HUDEP-2 (cell line): ENCODE measurements around the gene MNAT1.

Experiments used
- DNase-seq, 76 experiments: peaks; one replicate each; lab custom pipeline; 2025; ENCODE audit not compliant: unreplicated experiment in 76 of 76; lab: John Stamatoyannopoulos, UW

Gene MNAT1

GRCh38 chr14:60956632-60957031 is 222.1 kb downstream of the MNAT1 start:
- DNase-seq, result no peak

GRCh38 chr14:60958146-60958545 is 223.6 kb downstream of the MNAT1 start:
- no peak for DNase-seq

- no peak for DNase-seq
Observed at GRCh38 chr14:60963761-60964160, 229.2 kb downstream of the MNAT1 start.

GRCh38 chr14:60964904-60965303 is 230.3 kb downstream of the MNAT1 start:
- DNase-seq, result no peak

GRCh38 chr14:60965402-60965801 is 230.8 kb downstream of the MNAT1 start:
- peak in 1 of 76 experiments; percentile 2 for DNase-seq

GRCh38 chr14:60968099-60968498 is 233.5 kb downstream of the MNAT1 start:
- no peak for DNase-seq

- DNase-seq, result no peak
Observed at GRCh38 chr14:60968671-60969070, 234.1 kb downstream of the MNAT1 start.

- DNase-seq, result no peak
Observed at GRCh38 chr14:60970146-60970545, 235.6 kb downstream of the MNAT1 start.

GRCh38 chr14:60971271-60971670 is 236.7 kb downstream of the MNAT1 start:
- no peak for DNase-seq

GRCh38 chr14:60972295-60972694 is 237.7 kb downstream of the MNAT1 start:
- DNase-seq, result no peak

- DNase-seq, result no peak
Observed at GRCh38 chr14:60973070-60973469, 238.5 kb downstream of the MNAT1 start.

GRCh38 chr14:60974090-60974651 is 239.6 kb downstream of the MNAT1 start:
- DNase-seq, result no peak

GRCh38 chr14:60975551-60975950 is 241.0 kb downstream of the MNAT1 start:
- no peak for DNase-seq

GRCh38 chr14:60977847-60978246 is 243.3 kb downstream of the MNAT1 start:
- peak in 1 of 76 experiments; percentile 8 for DNase-seq

- peak; percentile 26 to 93 (median 84) for DNase-seq
Observed at GRCh38 chr14:60980811-60981632, 246.5 kb downstream of the MNAT1 start, which contains the start of the genes SLC38A6 and TRMT5. Gene SLC38A6, plus strand, starts transcription at chr14:60981245. Its CDS starts 33 bp downstream, at chr14:60981278. Gene TRMT5, minus strand, starts transcription at chr14:60981079. Its CDS starts 106 bp downstream, at chr14:60980973.

- peak in 15 of 76 experiments; percentile 1 to 34 (median 16) for DNase-seq
Observed at GRCh38 chr14:60981633-60982455, 247.3 kb downstream of the MNAT1 start.

GRCh38 chr14:60984196-60984595 is 249.6 kb downstream of the MNAT1 start:
- no peak for DNase-seq

- DNase-seq, result no peak
Observed at GRCh38 chr14:60986500-60986899, 251.9 kb downstream of the MNAT1 start.

- DNase-seq, result peak in 57 of 76 experiments; percentile 3 to 77 (median 42)
Observed at GRCh38 chr14:60989599-60989998, 255.0 kb downstream of the MNAT1 start.

GRCh38 chr14:60998617-60999016 is 264.1 kb downstream of the MNAT1 start:
- no peak for DNase-seq

- no peak for DNase-seq
Observed at GRCh38 chr14:60999536-60999935, 265.0 kb downstream of the MNAT1 start.
